ENCODE measurements around the gene RFT1. TPM values are rescaled to one million over a fixed set of nuclear protein-coding genes. Genes with fewer than 3 reads are reported as not detected.
A peak's percentile ranks its signal among the peaks of the same experiment; 100 is the strongest.

The RFT1 gene
- total and polyA plus RNA-seq, 2 of the 13 experiments (the other 11 are each of a cell fraction or from before 2014, with no cell fraction given), result 23.2 to 37.0 TPM

GRCh38 chr3:53045518-53046170 is 84.6 kb downstream of the RFT1 start, which contains the start of gene SFMBT1 (continued):
- TF ChIP-seq ZBTB10 (CRISPR knock-in tag; IDR thresholded peaks at IDR 0.05; ENCODE audit: borderline replicate concordance), result peak; percentile 27; the same call in 1 of the 2 replicates
- no peak for TF ChIP-seq CENPBD1 (CRISPR knock-in tag; IDR thresholded peaks at IDR 0.05; ENCODE audit: borderline replicate concordance, low read depth)
- no peak for TF ChIP-seq EED (CRISPR knock-in tag; IDR thresholded peaks at IDR 0.05)
- TF ChIP-seq ZNF777 (CRISPR knock-in tag; IDR thresholded peaks at IDR 0.05), result 0 out of 2 replicates have a peak, but pooled peaks have one; percentile 12
- no peak for TF ChIP-seq STAT6 (CRISPR knock-in tag; IDR thresholded peaks at IDR 0.05; ENCODE audit: borderline replicate concordance)
- TF ChIP-seq RBAK (CRISPR knock-in tag; IDR thresholded peaks at IDR 0.05), result no peak
- 0 out of 2 replicates have a peak, but pooled peaks have one; percentile 19 for TF ChIP-seq ZBTB43 (CRISPR knock-in tag; conservative IDR thresholded peaks at IDR 0.05)
- peak; percentile 50 for TF ChIP-seq AGO2 (optimal IDR thresholded peaks at IDR 0.05; ENCODE audit: low read depth, low read length)
- no peak for TF ChIP-seq REXO4 (CRISPR knock-in tag; IDR thresholded peaks at IDR 0.05; ENCODE audit: borderline replicate concordance)
- TF ChIP-seq MAX (IDR thresholded peaks at IDR 0.05), result peak; percentile 18; the same call in 1 of the 2 replicates
- no peak for TF ChIP-seq ZNF124 (CRISPR knock-in tag; IDR thresholded peaks at IDR 0.05)
- 0 out of 2 replicates have a peak, but pooled peaks have one; percentile 20 for TF ChIP-seq ERF (CRISPR knock-in tag; IDR thresholded peaks at IDR 0.05)
- no peak for TF ChIP-seq ZNF512B (CRISPR knock-in tag; IDR thresholded peaks at IDR 0.05; ENCODE audit: borderline replicate concordance)
- no peak for TF ChIP-seq ZNF317 (CRISPR knock-in tag; IDR thresholded peaks at IDR 0.05)
- TF ChIP-seq PRMT3 (CRISPR knock-in tag; IDR thresholded peaks at IDR 0.05; ENCODE audit: borderline replicate concordance, low read depth), result no peak
